ENCODE data around the gene TAT.

GRCh38 chr16:71600822-71601221 is 23.9 kb upstream of the TAT start:
- TF ChIP-seq CTCF (IDR thresholded peaks at IDR 0.05) = no peak
- no peak for TF ChIP-seq POLR2A (IDR thresholded peaks at IDR 0.05)

Data from adrenal gland (tissue), 5 donors.